ENCODE data around the gene GRIP2. TPM values are rescaled to one million over a fixed set of nuclear protein-coding genes. Genes with fewer than 3 reads are reported as not detected.

The GRIP2 gene
- total RNA-seq, 6 donors from 2014 or later: 0.33 to 1.0 (median 0.59) TPM

GRCh38 chr3:14547693-14548092 is 7.6 kb upstream of the GRIP2 start:
- TF ChIP-seq CTCF (IDR thresholded peaks at IDR 0.05) (no peak), EP300 (IDR thresholded peaks at IDR 0.05) (no peak), POLR2AphosphoS5 (IDR thresholded peaks at IDR 0.05) (no peak), POLR2A (IDR thresholded peaks at IDR 0.05) (no peak)
- no peak for DNase-seq
- ATAC-seq (ENCODE audit: low FRiP score in 2 of 2): no peak
- Histone ChIP-seq H3K4me3 (no peak overlapping the region), H3K36me3 (no peaks in the 10 kb centered on the region), H3K27me3 (no peaks in the 10 kb centered on the region), H3K27ac (no peak overlapping the region), H3K9me3 (no peaks in the 10 kb centered on the region), H3K4me1 (no peaks in the 10 kb centered on the region)
- WGBS, 2 donors: 82 to 90% methylated on average over 2 of the region's 2 CpGs

- Histone ChIP-seq H3K27ac (no peak overlapping the region), H3K4me3 (no peak overlapping the region), H3K9me3 (no peaks in the 10 kb centered on the region), H3K4me1 (no peaks in the 10 kb centered on the region), H3K36me3 (no peaks in the 10 kb centered on the region), H3K27me3 (no peaks in the 10 kb centered on the region)
- TF ChIP-seq CTCF (IDR thresholded peaks at IDR 0.05) (no peak), POLR2A (IDR thresholded peaks at IDR 0.05) (no peak), POLR2AphosphoS5 (IDR thresholded peaks at IDR 0.05) (no peak), EP300 (IDR thresholded peaks at IDR 0.05) (no peak)
- 71 to 75% methylated on average over 9 of the region's 9 CpGs for WGBS, 2 donors
- DNase-seq: no peak
- no peak for ATAC-seq (ENCODE audit: low FRiP score in 2 of 2)
These were observed 5.9 kb upstream of the GRIP2 start for GRCh38 chr3:14546041-14546440.

- DNase-seq: no peak
- WGBS, 2 donors: 76 to 97% methylated on average over 5 of the region's 5 CpGs
- no peak overlapping the region for H3K4me3 ChIP-seq
- TF ChIP-seq EP300 (IDR thresholded peaks at IDR 0.05) (no peak), POLR2AphosphoS5 (IDR thresholded peaks at IDR 0.05) (no peak), CTCF (IDR thresholded peaks at IDR 0.05) (no peak), POLR2A (IDR thresholded peaks at IDR 0.05) (no peak)
- no peak overlapping the region for H3K27ac ChIP-seq
- ATAC-seq (ENCODE audit: low FRiP score in 2 of 2): no peak
- no peaks in the 10 kb centered on the region for H3K4me1 ChIP-seq
- no peaks in the 10 kb centered on the region for H3K36me3 ChIP-seq
- no peaks in the 10 kb centered on the region for H3K9me3 ChIP-seq
- no peaks in the 10 kb centered on the region for H3K27me3 ChIP-seq
These were observed 5.1 kb upstream of the GRIP2 start for GRCh38 chr3:14545251-14545635.

- no peaks in the 10 kb centered on the region for H3K9me3 ChIP-seq
- no peak overlapping the region for H3K4me3 ChIP-seq
- 90 to 93% methylated on average over 8 to 20 of the region's 20 CpGs for WGBS, 2 donors
- TF ChIP-seq POLR2A (IDR thresholded peaks at IDR 0.05): no peak
- TF ChIP-seq CTCF (IDR thresholded peaks at IDR 0.05): no peak
- TF ChIP-seq POLR2AphosphoS5 (IDR thresholded peaks at IDR 0.05): no peak
- TF ChIP-seq EP300 (IDR thresholded peaks at IDR 0.05): no peak
- H3K27ac ChIP-seq: no peak overlapping the region
- H3K4me1 ChIP-seq: no peaks in the 10 kb centered on the region
- H3K27me3 ChIP-seq: no peaks in the 10 kb centered on the region
- no peaks in the 10 kb centered on the region for H3K36me3 ChIP-seq
- no peak for ATAC-seq (ENCODE audit: low FRiP score in 2 of 2)
- DNase-seq: no peak
These were observed 4.4 kb upstream of the GRIP2 start for GRCh38 chr3:14544282-14545250.
